H1 (cell line): ENCODE measurements around the gene OPA3. TPM values are rescaled to one million over a fixed set of nuclear protein-coding genes. Genes with fewer than 3 reads are reported as not detected.

Source experiments
- GTF2F1 ChIP-seq: IDR thresholded peaks from 2 replicates; pipeline ENCODE4 v1.6.1; 2012; ENCODE audit warnings: low read depth, low read length, improper control_type of control experiment, borderline replicate concordance
- HDAC2 ChIP-seq, 2 experiments: fragments of 300-600 bp in 1 of 2; sonication (generic) in 1 of 2; IDR thresholded peaks; 2 replicates each; pipeline ENCODE4 v1.6.1; 2011 to 2012; ENCODE audit warnings: low read depth in 2 of 2, low read length in 2 of 2, mild to moderate bottlenecking in 2 of 2, moderate library complexity in 2 of 2, borderline replicate concordance in 1 of 2, inconsistent platforms in 1 of 2
- MAFK ChIP-seq: IDR thresholded peaks from 2 replicates; pipeline ENCODE4 v1.6.1; 2012; ENCODE audit warnings: low read depth, mild to moderate bottlenecking, improper control_type of control experiment, low read length
- NANOG ChIP-seq: IDR thresholded peaks from 2 replicates; pipeline ENCODE4 v1.6.1; 2011; ENCODE audit warnings: low read length, low read depth, mild to moderate bottlenecking, inconsistent platforms; ENCODE audit not compliant: insufficient read depth, poor library complexity, severe bottlenecking
- POU5F1 ChIP-seq: IDR thresholded peaks from 2 replicates; pipeline ENCODE4 v1.6.1; 2011; ENCODE audit warnings: low read depth, mild to moderate bottlenecking, low read length, moderate library complexity
- TCF12 ChIP-seq: IDR thresholded peaks from 2 replicates; pipeline ENCODE4 v1.6.1; 2011; ENCODE audit warnings: low read depth, mild to moderate bottlenecking, low read length
- polyA plus RNA-seq, 7 experiments: library from polyadenylated mRNA; depleted of rRNA in 3 of 7; stranded (reverse) in 5 of 7; unstranded in 2 of 7; fragments of >200 nt in 5 of 7; fragments of 200-250 nt in 2 of 7; gene quantifications; 1 replicate in 5 of 7; 2 replicates in 1 of 7; 4 replicates in 1 of 7; pipeline versions ENCODE4 v1.2.1 to v1.2.3, GENCODE V29; 2011 to 2013; ENCODE audit warnings: missing spikeins in 2 of 7, mixed read lengths in 2 of 7
- total RNA-seq: library from RNA; stranded (reverse); fragmentation: NEBNext Ultra II Directional; extraction: Animal tissue kit (Norgen Biotek cat#: 25700); gene quantifications from 2 replicates; pipeline ENCODE4 v1.2.1, GENCODE V29; 2021
- TF ChIP-seq, protein P1 (sequence below), 3 experiments: IDR thresholded peaks; 1 replicate in 2 of 3; 2 replicates in 1 of 3; pipeline versions ENCODE4 v1.5.1 to v1.6.1; 2011; ENCODE audit warnings: low read length in 3 of 3, mild to moderate bottlenecking in 3 of 3, inconsistent platforms in 2 of 3, low read depth in 1 of 3, moderate library complexity in 1 of 3; ENCODE audit not compliant: insufficient read depth in 1 of 3; ENCODE audit errors: control extremely low read depth in 1 of 3

Gene OPA3
- total and polyA plus RNA-seq, 2 of the 8 experiments (the other 6 are each of a cell fraction or from before 2014, with no cell fraction given) = 12.5 to 14.5 TPM

DNA sequence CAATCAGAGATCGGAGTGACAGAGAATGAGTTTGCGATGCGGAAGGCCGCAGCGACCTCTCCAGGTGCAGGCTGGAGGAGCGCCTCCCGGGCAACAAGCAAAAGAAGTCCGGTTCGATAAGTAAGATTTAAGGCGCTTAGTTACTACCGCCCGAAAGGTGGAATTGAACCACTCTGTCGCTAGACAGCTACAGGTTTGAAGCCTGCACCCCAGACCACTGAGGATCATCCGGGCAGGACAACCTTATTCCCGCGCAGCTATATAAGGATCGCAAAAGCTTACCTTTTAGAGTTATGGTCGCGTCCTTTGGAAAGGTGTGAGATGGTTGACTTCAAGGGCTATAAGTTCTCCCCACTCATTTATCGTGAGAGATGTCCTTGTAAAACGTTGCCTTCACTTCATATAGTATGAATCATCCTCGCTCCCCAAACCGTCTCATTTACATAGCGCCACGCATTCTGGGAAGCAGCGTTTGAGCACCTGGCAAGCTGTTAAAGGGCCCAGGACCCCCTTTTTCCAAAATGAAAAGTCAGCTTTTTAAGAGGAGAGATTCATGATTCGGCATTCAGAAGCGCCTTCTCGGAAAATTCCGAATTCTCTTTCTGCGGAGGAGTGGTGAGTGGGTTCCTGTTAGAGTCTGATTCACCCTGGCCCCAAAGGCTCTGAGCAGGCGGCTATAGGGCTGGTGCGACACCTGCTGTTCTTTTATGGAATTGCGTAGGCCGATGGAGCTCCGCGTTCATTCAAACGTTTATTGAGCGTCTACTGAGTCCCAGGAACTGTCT is 106.0 kb downstream of the OPA3 start (continued):
- TF ChIP-seq, protein P1, sequence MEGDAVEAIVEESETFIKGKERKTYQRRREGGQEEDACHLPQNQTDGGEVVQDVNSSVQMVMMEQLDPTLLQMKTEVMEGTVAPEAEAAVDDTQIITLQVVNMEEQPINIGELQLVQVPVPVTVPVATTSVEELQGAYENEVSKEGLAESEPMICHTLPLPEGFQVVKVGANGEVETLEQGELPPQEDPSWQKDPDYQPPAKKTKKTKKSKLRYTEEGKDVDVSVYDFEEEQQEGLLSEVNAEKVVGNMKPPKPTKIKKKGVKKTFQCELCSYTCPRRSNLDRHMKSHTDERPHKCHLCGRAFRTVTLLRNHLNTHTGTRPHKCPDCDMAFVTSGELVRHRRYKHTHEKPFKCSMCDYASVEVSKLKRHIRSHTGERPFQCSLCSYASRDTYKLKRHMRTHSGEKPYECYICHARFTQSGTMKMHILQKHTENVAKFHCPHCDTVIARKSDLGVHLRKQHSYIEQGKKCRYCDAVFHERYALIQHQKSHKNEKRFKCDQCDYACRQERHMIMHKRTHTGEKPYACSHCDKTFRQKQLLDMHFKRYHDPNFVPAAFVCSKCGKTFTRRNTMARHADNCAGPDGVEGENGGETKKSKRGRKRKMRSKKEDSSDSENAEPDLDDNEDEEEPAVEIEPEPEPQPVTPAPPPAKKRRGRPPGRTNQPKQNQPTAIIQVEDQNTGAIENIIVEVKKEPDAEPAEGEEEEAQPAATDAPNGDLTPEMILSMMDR (IDR thresholded peaks at IDR 0.05; ENCODE audit: control extremely low read depth in 1 of 3, insufficient read depth in 1 of 3, low read depth in 1 of 3, low read length in 3 of 3) = peak; percentile 87 to 93 (median 91)
- TF ChIP-seq GTF2F1 (no peak), POU5F1 (no peak), MAFK (no peak), TCF12 (no peak), NANOG (no peak), HDAC2 (IDR thresholded peaks at IDR 0.05; ENCODE audit: borderline replicate concordance in 1 of 2, low read depth in 2 of 2, low read length in 2 of 2) (no peak)
